Natural killer cell (primary cell): ENCODE results near the gene GAS6. TPM values are rescaled to one million over a fixed set of nuclear protein-coding genes. Genes with fewer than 3 reads are reported as not detected.
"Not testable (repeated sequence)": the region's sequence is repeated elsewhere in the genome, so short reads cannot be mapped to it uniquely, and the experiment has no call there.

Experiments used
- ATAC-seq, 3 donors: fragments of 150-1000 bp in 2 of 3; fragments of 200-7000 bp in 1 of 3; cut with Tn5 transposase; 1 replicate in 1 of 3; 2 replicates in 2 of 3; pipeline ENCODE4 v1.10.0; 2021; ENCODE audit warnings: mild to moderate bottlenecking in 2 of 3, moderate library complexity in 2 of 3
- DNase-seq, 2 donors: peaks; one replicate each; pipeline versions ENCODE4 v3.0.0 to v3.0.0-alpha.2; 2013 to 2021; ENCODE audit warnings: mixed read lengths in 1 of 2
- H3K27ac ChIP-seq: one replicate; pipeline ENCODE4 v1.5.1; 2013; ENCODE audit warnings: mild to moderate bottlenecking, low read length
- H3K27me3 ChIP-seq: one replicate; pipeline ENCODE4 v1.6.1; 2013; ENCODE audit warnings: low read length; ENCODE audit not compliant: control insufficient read depth, insufficient read depth
- H3K36me3 ChIP-seq: one replicate; pipeline ENCODE4 v1.6.1; 2013; ENCODE audit warnings: low read length; ENCODE audit not compliant: control insufficient read depth, insufficient read depth
- H3K4me1 ChIP-seq: one replicate; pipeline ENCODE4 v1.6.1; 2013; ENCODE audit warnings: low read length; ENCODE audit not compliant: control insufficient read depth, insufficient read depth
- H3K4me3 ChIP-seq: one replicate; pipeline ENCODE4 v1.5.1; 2013; ENCODE audit warnings: low read length
- H3K9me3 ChIP-seq: one replicate; pipeline ENCODE4 v1.6.1; 2013; ENCODE audit warnings: low read length; ENCODE audit not compliant: control insufficient read depth, insufficient read depth
- H3K27ac Mint-ChIP-seq, 2 donors: one replicate each; pipeline ENCODE4 v1.8.0; 2022; ENCODE audit warnings: mild to moderate bottlenecking in 2 of 2, mixed read lengths in 2 of 2, moderate library complexity in 1 of 2
- H3K27me3 Mint-ChIP-seq, 2 donors: one replicate each; pipeline ENCODE4 v1.8.0; 2022; ENCODE audit warnings: low read depth in 2 of 2, mixed read lengths in 2 of 2
- H3K36me3 Mint-ChIP-seq: one replicate; pipeline ENCODE4 v1.8.0; 2022; ENCODE audit warnings: mixed read lengths
- H3K4me1 Mint-ChIP-seq, 2 donors: one replicate each; pipeline ENCODE4 v1.8.0; 2022; ENCODE audit warnings: mixed read lengths in 2 of 2
- H3K4me3 Mint-ChIP-seq: one replicate; pipeline ENCODE4 v1.8.0; 2022; ENCODE audit warnings: mild to moderate bottlenecking, moderate library complexity, mixed read lengths
- H3K9me3 Mint-ChIP-seq, 2 donors: one replicate each; pipeline ENCODE4 v1.8.0; 2022; ENCODE audit warnings: mixed read lengths in 2 of 2
- CTCF ChIP-seq: fragments of 200-600 bp; IDR thresholded peaks from one replicate; pipeline ENCODE4 v1.8.0; 2022; ENCODE audit warnings: antibody characterized with exemption
- WGBS: methylation state at CpG from one replicate; pipeline ENCODE4 v1.1.7; 2013; ENCODE audit warnings: missing lambda C conversion rate; ENCODE audit not compliant: insufficient coverage; 5-methylcytosine and 5-hydroxymethylcytosine counted together
- intact Hi-C: fragments of 100-400 bp; cut with micrococcal nuclease; formaldehyde crosslinking; loops from one replicate; pipeline ENCODE4 v1.14.2; 2022
- total RNA-seq, 4 donors: library from RNA; stranded (reverse); fragments of 120-200 nt in 1 of 4; gene quantifications; one replicate each; pipeline versions ENCODE4 v1.2.3 to v1.2.4, GENCODE V29; 2013 to 2022

Gene GAS6
- total RNA-seq, 3 donors from 2014 or later (not counting 1 experiment from before 2014, with no cell fraction given), result 0.40 to 1.4 (median 0.41) TPM

- H3K4me3 ChIP-seq, result no peak overlapping the region
- H3K9me3 Mint-ChIP-seq, result no peaks in the 10 kb centered on the region
- H3K27ac Mint-ChIP-seq, result no peak overlapping the region
- ATAC-seq (no peak), DNase-seq (no peak)
- H3K4me3 Mint-ChIP-seq, result no peak overlapping the region
- H3K4me1 Mint-ChIP-seq, result no peaks in the 10 kb centered on the region
- WGBS, result 94% methylated on average over 30 of the region's 30 CpGs
- no peaks in the 10 kb centered on the region for H3K9me3 ChIP-seq
- H3K27ac ChIP-seq, result no peak overlapping the region
- no peaks in the 10 kb centered on the region for H3K36me3 Mint-ChIP-seq
- no peak for TF ChIP-seq CTCF
- H3K27me3 Mint-ChIP-seq, result no peaks in the 10 kb centered on the region
- intact Hi-C loops, result no loop called here
- H3K36me3 ChIP-seq, result no peaks in the 10 kb centered on the region
- H3K4me1 ChIP-seq, result no peaks in the 10 kb centered on the region
- no peaks in the 10 kb centered on the region for H3K27me3 ChIP-seq
Observed at GRCh38 chr13:113796964-113797676, 66.8 kb downstream of the GAS6 start.

- H3K4me3 Mint-ChIP-seq, result no peak overlapping the region
- no peaks in the 10 kb centered on the region for H3K27me3 ChIP-seq
- no peaks in the 10 kb centered on the region for H3K9me3 Mint-ChIP-seq
- H3K36me3 Mint-ChIP-seq, result no peaks in the 10 kb centered on the region
- no peaks in the 10 kb centered on the region for H3K36me3 ChIP-seq
- ATAC-seq, result no peak
- no peaks in the 10 kb centered on the region for H3K4me1 Mint-ChIP-seq
- H3K4me3 ChIP-seq, result no peak overlapping the region
- H3K4me1 ChIP-seq, result no peaks in the 10 kb centered on the region
- DNase-seq, result no peak
- no peaks in the 10 kb centered on the region for H3K9me3 ChIP-seq
- intact Hi-C loops, result no loop called here
- TF ChIP-seq CTCF, result no peak
- H3K27ac Mint-ChIP-seq, result no peak overlapping the region
- H3K27me3 Mint-ChIP-seq, result no peaks in the 10 kb centered on the region
- 84% methylated on average over 20 of the region's 20 CpGs for WGBS
- no peak overlapping the region for H3K27ac ChIP-seq
Observed at GRCh38 chr13:113796211-113796963, 67.5 kb downstream of the GAS6 start.

- H3K27me3 Mint-ChIP-seq, H3K36me3 Mint-ChIP-seq, ATAC-seq, H3K9me3 Mint-ChIP-seq, H3K4me3 Mint-ChIP-seq, H3K27ac Mint-ChIP-seq, H3K27me3 ChIP-seq, intact Hi-C loops, H3K4me1 Mint-ChIP-seq, H3K4me1 ChIP-seq, H3K27ac ChIP-seq, DNase-seq, H3K9me3 ChIP-seq, H3K4me3 ChIP-seq, H3K36me3 ChIP-seq: not testable (repeated sequence)
- WGBS, result 12% methylated on average over 1 of the region's 1 CpG
Observed at GRCh38 chr13:113795362-113795761, 68.5 kb downstream of the GAS6 start.

GRCh38 chr13:113794764-113795173 lies 69.1 kb downstream of the GAS6 start:
- Histone ChIP-seq H3K4me1 (no peaks in the 10 kb centered on the region), H3K9me3 (no peaks in the 10 kb centered on the region), H3K27me3 (no peaks in the 10 kb centered on the region), H3K4me3 (no peak overlapping the region), H3K27ac (no peak overlapping the region), H3K36me3 (no peaks in the 10 kb centered on the region)
- no peaks in the 10 kb centered on the region for H3K36me3 Mint-ChIP-seq
- H3K27me3 Mint-ChIP-seq, result no peaks in the 10 kb centered on the region
- TF ChIP-seq CTCF, result no peak
- H3K9me3 Mint-ChIP-seq, result no peaks in the 10 kb centered on the region
- ATAC-seq, result no peak
- DNase-seq, result no peak
- H3K4me3 Mint-ChIP-seq, result no peak overlapping the region
- no peaks in the 10 kb centered on the region for H3K4me1 Mint-ChIP-seq
- H3K27ac Mint-ChIP-seq, result no peak overlapping the region
- 88% methylated on average over 24 of the region's 24 CpGs for WGBS
- intact Hi-C loops, result no loop called here
